MM.1S (cell line): ENCODE data around the gene PRKCZ.

ENCODE experiments used
- DNase-seq: peaks from one replicate; pipeline ENCODE4 v3.0.0-alpha.2; 2015
- H2AFZ ChIP-seq: fragments of 300-600 bp; sonication (generic); 2 replicates; pipeline ENCODE4 v1.6.0; 2016; ENCODE audit warnings: antibody characterized with exemption, low read length
- H3F3A ChIP-seq: fragments of 300-600 bp; sonication (generic); 2 replicates; pipeline ENCODE4 v1.6.1; 2016; ENCODE audit warnings: mild to moderate bottlenecking, antibody characterized with exemption, low read length, moderate library complexity, mixed read lengths; ENCODE audit not compliant: insufficient read depth
- H3K27ac ChIP-seq: fragments of 300-600 bp; sonication (generic); 2 replicates; pipeline ENCODE4 v1.5.1; 2016; ENCODE audit warnings: mild to moderate bottlenecking, low read length
- H3K27me3 ChIP-seq: fragments of 300-600 bp; sonication (generic); replicated peaks from 2 replicates; pipeline ENCODE4 v1.6.0; 2016; ENCODE audit warnings: low read length; ENCODE audit not compliant: insufficient read depth
- H3K36me3 ChIP-seq: fragments of 300-600 bp; sonication (generic); replicated peaks from 2 replicates; pipeline ENCODE4 v1.6.1; 2016; ENCODE audit warnings: mild to moderate bottlenecking, low read length, mixed read lengths; ENCODE audit not compliant: insufficient read depth
- H3K4me1 ChIP-seq: fragments of 300-600 bp; sonication (generic); 2 replicates; pipeline ENCODE4 v1.6.1; 2016; ENCODE audit warnings: low read length, mixed read lengths
- H3K4me2 ChIP-seq: fragments of 300-600 bp; sonication (generic); 2 replicates; pipeline ENCODE4 v1.6.0; 2016; ENCODE audit warnings: low read depth, low read length
- H3K4me3 ChIP-seq: fragments of 300-600 bp; sonication (generic); 2 replicates; pipeline ENCODE4 v1.5.1; 2016; ENCODE audit warnings: low read length, mixed read lengths
- H3K79me2 ChIP-seq: fragments of 300-600 bp; sonication (generic); 2 replicates; pipeline ENCODE4 v1.6.1; 2016; ENCODE audit warnings: mixed run types, low read length, mixed read lengths
- H3K9ac ChIP-seq: fragments of 300-600 bp; sonication (generic); 2 replicates; pipeline ENCODE4 v1.6.1; 2016; ENCODE audit warnings: low read length, mixed read lengths
- H3K9me2 ChIP-seq: fragments of 300-600 bp; sonication (generic); replicated peaks from 2 replicates; pipeline ENCODE4 v1.6.1; 2016; ENCODE audit warnings: mild to moderate bottlenecking, low read length, mixed read lengths; ENCODE audit not compliant: insufficient read depth
- H3K9me3 ChIP-seq: fragments of 300-600 bp; sonication (generic); replicated peaks from 2 replicates; pipeline ENCODE4 v1.6.1; 2016; ENCODE audit warnings: mild to moderate bottlenecking, low read length, mixed read lengths; ENCODE audit not compliant: insufficient read depth
- H4K20me1 ChIP-seq: fragments of 300-600 bp; sonication (generic); 2 replicates; pipeline ENCODE4 v1.6.1; 2016; ENCODE audit warnings: mild to moderate bottlenecking, low read length, moderate library complexity, mixed read lengths; ENCODE audit not compliant: insufficient read depth
- EZH2 ChIP-seq: fragments of 300-600 bp; sonication (generic); optimal IDR thresholded peaks from 2 replicates; pipeline ENCODE3; 2017; ENCODE audit warnings: low read depth, mild to moderate bottlenecking, antibody characterized with exemption, low read length, mixed read lengths
- EZH2phosphoT487 ChIP-seq: fragments of 300-600 bp; sonication (generic); IDR thresholded peaks from 2 replicates; pipeline ENCODE4 v1.6.1; 2018; ENCODE audit warnings: antibody characterized with exemption, low read length
- TF ChIP-seq, protein P1 (sequence below): fragments of 300-600 bp; sonication (generic); IDR thresholded peaks from 2 replicates; pipeline ENCODE4 v1.5.1; 2016; ENCODE audit warnings: antibody characterized with exemption, low read length, mixed read lengths

Gene PRKCZ

DNA sequence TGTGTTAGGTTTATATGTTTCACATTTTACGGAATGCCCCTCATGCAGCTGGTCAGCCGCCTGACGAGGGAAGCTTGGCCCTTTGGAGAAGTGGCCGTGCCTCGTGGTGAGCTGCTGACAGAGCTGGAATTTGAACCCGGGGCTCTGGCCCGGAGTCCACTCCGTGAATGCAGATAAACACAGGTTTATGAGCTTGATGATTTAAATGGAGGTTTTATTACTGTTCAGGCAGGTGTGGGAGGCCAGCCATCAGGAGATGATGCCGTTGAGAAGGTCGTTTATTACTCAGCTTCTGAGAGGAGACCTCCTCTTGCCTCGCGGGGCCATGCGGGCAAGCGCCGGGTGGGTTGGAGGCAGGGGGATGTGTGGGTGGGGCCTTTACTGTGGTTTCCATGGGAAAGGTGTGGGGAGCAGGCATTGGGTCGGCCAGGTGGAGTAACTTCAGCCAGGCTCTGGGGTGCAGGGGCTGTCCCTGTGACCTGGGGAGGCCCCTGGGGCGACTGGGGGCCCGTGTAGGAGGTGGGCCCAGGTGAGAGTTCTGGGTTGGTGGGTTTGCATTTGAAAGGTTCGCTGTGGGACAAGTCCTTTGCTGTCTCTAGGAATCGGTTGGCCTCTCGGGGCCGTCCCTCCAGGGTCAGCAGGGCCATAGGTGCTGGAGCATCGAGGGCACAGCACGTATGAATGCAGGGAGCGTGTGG, 22.0 kb downstream of the PRKCZ start:
- Histone ChIP-seq H3K4me2 (no peak overlapping the region), H4K20me1 (no peaks in the 10 kb centered on the region), H3K27ac (no peak overlapping the region), H3K4me1 (no peaks in the 10 kb centered on the region), H3K27me3 (peaks cover 99% of the 10 kb centered on the region), H3K36me3 (no peaks in the 10 kb centered on the region), H3F3A (no peaks in the 10 kb centered on the region), H3K4me3 (no peak overlapping the region), H2AFZ (no peak overlapping the region), H3K79me2 (no peaks in the 10 kb centered on the region), H3K9me2 (no peaks in the 10 kb centered on the region), H3K9ac (no peak overlapping the region), H3K9me3 (no peaks in the 10 kb centered on the region)
- TF ChIP-seq EZH2phosphoT487 (no peak), EZH2 (no peak)
- TF ChIP-seq, protein P1, sequence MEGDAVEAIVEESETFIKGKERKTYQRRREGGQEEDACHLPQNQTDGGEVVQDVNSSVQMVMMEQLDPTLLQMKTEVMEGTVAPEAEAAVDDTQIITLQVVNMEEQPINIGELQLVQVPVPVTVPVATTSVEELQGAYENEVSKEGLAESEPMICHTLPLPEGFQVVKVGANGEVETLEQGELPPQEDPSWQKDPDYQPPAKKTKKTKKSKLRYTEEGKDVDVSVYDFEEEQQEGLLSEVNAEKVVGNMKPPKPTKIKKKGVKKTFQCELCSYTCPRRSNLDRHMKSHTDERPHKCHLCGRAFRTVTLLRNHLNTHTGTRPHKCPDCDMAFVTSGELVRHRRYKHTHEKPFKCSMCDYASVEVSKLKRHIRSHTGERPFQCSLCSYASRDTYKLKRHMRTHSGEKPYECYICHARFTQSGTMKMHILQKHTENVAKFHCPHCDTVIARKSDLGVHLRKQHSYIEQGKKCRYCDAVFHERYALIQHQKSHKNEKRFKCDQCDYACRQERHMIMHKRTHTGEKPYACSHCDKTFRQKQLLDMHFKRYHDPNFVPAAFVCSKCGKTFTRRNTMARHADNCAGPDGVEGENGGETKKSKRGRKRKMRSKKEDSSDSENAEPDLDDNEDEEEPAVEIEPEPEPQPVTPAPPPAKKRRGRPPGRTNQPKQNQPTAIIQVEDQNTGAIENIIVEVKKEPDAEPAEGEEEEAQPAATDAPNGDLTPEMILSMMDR: no peak
- DNase-seq: no peak

DNA sequence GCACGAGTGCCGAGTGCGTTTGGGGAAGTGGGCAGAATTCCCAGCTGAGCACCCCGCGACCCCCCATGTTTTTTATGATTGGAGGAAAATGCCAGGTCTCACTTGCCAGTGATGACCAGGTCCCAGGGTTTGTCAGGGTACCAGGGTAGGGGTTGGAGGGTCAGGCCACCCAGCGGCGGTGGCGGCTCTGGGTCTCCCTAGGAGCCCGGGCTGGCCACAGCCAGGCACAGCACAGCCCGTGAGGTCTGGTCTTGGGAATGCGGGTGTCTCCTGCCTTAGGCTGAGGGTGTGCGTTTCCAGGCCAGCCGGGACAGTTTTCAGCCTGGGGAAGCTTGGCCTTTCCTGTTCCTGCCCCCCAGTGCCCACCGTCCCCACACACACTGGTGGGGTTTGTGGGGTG, 22.7 kb downstream of the PRKCZ start:
- Histone ChIP-seq H3K4me3 (no peak overlapping the region), H3K4me1 (no peaks in the 10 kb centered on the region), H4K20me1 (no peaks in the 10 kb centered on the region), H3K27me3 (peaks cover 99% of the 10 kb centered on the region), H3F3A (no peaks in the 10 kb centered on the region), H3K36me3 (no peaks in the 10 kb centered on the region), H3K79me2 (no peaks in the 10 kb centered on the region), H3K9me2 (no peaks in the 10 kb centered on the region), H2AFZ (no peak overlapping the region), H3K9ac (no peak overlapping the region), H3K4me2 (no peak overlapping the region), H3K27ac (no peak overlapping the region), H3K9me3 (no peaks in the 10 kb centered on the region)
- DNase-seq: no peak
- TF ChIP-seq, protein P1: no peak
- TF ChIP-seq EZH2phosphoT487 (no peak), EZH2 (no peak)

DNA sequence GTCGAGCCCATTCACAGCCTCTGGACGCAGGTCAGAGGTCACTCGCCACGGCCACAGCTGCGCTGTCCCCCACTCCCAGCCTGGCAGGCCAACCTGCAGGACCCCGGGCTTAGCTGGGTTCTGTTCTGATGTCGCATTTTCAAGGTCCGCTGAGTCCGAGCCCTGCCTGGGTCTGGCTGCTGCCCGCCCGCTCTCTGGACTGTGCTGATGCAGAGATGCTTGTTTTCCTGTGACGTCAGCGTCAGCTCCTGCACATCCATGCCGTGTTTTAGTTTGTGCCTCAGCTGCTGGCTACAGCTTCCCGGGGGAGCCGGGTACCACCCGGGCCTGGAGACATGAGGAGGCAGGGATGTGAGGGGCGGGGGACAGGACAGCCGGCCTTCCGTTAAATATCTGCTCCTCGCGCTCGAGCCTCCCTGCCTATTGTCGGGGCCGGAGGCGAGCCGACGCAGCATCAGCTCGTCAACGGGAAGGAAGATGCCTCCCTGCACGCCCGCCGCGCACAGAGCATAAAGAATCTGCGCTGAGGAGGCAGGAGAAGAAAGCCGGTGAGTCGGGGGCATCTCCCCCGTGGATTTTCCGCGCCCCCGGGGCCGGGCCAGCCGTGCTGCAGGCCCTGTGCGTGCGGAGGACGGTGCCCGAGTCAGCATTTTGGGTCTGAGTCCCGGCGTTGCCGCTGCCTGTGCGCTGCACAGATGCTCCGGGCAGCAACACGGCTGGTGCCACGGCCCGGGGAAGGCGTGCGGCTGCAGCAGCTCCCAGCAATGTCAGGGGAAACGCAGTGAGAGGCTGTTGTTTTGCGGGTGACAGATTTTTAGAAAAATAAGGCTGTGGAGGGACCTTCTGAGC, 23.4 kb downstream of the PRKCZ start:
- Histone ChIP-seq H3K9ac (no peak overlapping the region), H3K9me3 (no peaks in the 10 kb centered on the region), H3K79me2 (no peaks in the 10 kb centered on the region), H3K36me3 (no peaks in the 10 kb centered on the region), H3K9me2 (no peaks in the 10 kb centered on the region), H3K27me3 (peaks cover 99% of the 10 kb centered on the region), H4K20me1 (no peaks in the 10 kb centered on the region), H3K27ac (no peak overlapping the region), H2AFZ (no peak overlapping the region), H3K4me2 (no peak overlapping the region), H3F3A (no peaks in the 10 kb centered on the region), H3K4me3 (no peak overlapping the region), H3K4me1 (no peaks in the 10 kb centered on the region)
- no peak for DNase-seq
- TF ChIP-seq EZH2phosphoT487 (no peak), EZH2 (no peak)
- TF ChIP-seq, protein P1: no peak
